ENCODE measurements around the gene AK2.
"Not testable (repeated sequence)": the region's sequence is repeated elsewhere in the genome, so short reads cannot be mapped to it uniquely, and the experiment has no call there.

AK2 gene

DNA sequence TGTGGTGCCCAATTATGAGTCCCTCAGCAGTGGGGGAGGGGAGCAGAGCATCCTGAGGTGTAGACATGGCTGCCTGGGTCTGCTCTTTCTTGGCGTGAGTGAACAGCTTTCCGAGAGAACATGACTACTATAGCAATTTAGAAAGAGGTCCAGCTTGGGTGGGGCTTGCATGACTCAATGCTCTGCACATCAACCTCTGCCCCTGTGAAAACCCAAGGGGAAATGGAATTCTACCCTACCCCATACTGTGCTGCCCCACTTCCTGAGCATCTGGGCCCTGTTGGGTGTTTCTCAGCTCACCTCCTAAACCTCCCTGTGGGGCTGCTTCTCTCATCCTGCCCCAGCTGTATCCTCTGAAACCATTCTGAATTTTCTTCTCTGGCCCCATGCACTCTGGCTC is 36.0 kb upstream of the AK2 start (continued):
- TF ChIP-seq, protein P1, sequence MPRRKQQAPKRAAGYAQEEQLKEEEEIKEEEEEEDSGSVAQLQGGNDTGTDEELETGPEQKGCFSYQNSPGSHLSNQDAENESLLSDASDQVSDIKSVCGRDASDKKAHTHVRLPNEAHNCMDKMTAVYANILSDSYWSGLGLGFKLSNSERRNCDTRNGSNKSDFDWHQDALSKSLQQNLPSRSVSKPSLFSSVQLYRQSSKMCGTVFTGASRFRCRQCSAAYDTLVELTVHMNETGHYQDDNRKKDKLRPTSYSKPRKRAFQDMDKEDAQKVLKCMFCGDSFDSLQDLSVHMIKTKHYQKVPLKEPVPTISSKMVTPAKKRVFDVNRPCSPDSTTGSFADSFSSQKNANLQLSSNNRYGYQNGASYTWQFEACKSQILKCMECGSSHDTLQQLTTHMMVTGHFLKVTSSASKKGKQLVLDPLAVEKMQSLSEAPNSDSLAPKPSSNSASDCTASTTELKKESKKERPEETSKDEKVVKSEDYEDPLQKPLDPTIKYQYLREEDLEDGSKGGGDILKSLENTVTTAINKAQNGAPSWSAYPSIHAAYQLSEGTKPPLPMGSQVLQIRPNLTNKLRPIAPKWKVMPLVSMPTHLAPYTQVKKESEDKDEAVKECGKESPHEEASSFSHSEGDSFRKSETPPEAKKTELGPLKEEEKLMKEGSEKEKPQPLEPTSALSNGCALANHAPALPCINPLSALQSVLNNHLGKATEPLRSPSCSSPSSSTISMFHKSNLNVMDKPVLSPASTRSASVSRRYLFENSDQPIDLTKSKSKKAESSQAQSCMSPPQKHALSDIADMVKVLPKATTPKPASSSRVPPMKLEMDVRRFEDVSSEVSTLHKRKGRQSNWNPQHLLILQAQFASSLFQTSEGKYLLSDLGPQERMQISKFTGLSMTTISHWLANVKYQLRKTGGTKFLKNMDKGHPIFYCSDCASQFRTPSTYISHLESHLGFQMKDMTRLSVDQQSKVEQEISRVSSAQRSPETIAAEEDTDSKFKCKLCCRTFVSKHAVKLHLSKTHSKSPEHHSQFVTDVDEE (CRISPR knock-in tag; IDR thresholded peaks at IDR 0.05) = no peak
- no peak for TF ChIP-seq ESRRG (CRISPR knock-in tag; IDR thresholded peaks at IDR 0.05)
- TF ChIP-seq TOX (CRISPR knock-in tag; IDR thresholded peaks at IDR 0.05; ENCODE audit: borderline replicate concordance) = no peak
- no peak for TF ChIP-seq ZNF565 (CRISPR knock-in tag; conservative IDR thresholded peaks at IDR 0.05; ENCODE audit: low read depth)
- TF ChIP-seq, protein P2, sequence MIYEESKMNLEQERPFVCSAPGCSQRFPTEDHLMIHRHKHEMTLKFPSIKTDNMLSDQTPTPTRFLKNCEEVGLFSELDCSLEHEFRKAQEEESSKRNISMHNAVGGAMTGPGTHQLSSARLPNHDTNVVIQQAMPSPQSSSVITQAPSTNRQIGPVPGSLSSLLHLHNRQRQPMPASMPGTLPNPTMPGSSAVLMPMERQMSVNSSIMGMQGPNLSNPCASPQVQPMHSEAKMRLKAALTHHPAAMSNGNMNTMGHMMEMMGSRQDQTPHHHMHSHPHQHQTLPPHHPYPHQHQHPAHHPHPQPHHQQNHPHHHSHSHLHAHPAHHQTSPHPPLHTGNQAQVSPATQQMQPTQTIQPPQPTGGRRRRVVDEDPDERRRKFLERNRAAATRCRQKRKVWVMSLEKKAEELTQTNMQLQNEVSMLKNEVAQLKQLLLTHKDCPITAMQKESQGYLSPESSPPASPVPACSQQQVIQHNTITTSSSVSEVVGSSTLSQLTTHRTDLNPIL (CRISPR knock-in tag; IDR thresholded peaks at IDR 0.05; ENCODE audit: low read depth) = no peak
- TF ChIP-seq ZFP3 (CRISPR knock-in tag; IDR thresholded peaks at IDR 0.05) = no peak

DNA sequence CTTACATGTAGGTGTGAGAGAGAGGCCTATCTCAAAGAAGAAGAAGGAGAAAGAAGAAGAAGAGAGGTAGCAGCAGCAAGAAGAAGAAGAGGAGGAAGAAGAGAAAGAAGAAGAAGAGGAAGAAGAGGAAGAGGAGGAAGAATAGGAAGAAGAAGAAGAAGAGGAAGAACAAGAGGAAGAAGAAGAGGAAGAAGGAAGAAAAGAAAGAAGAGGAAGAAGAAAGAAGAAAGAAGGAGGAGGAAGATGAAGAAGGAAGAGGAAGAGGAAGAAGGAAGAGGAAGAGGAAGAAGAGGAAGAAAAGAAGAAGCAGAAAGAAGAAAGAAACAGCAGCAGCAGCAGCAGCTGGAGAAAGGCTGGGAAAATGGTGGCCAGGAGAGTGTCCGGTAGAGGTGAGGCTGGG is 33.9 kb upstream of the AK2 start:
- TF ChIP-seq ESRRG (CRISPR knock-in tag; IDR thresholded peaks at IDR 0.05) (no peak), ZNF565 (CRISPR knock-in tag; conservative IDR thresholded peaks at IDR 0.05; ENCODE audit: low read depth) (no peak), OSR1 (CRISPR knock-in tag; IDR thresholded peaks at IDR 0.05) (no peak)
- ATAC-seq = no peak

DNA sequence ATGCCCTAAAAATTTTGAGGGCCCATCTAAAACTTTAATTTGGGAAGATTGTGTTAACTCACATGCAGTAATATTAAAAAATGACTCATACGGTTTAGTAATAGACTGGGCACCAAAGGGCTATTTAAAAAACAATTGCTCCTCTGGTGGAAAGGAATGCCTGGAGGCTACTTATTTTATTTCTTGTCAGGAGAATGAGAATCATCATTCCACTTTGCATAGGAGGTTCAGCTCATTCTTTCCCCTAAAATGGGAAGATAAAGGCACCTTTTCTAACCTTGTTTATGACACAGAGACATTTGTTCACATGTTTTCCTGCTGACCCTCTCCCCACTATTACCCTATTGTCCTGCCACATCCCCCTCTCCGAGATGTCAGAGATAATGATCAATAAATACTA is 31.4 kb upstream of the AK2 start:
- ATAC-seq = not testable (repeated sequence)

DNA sequence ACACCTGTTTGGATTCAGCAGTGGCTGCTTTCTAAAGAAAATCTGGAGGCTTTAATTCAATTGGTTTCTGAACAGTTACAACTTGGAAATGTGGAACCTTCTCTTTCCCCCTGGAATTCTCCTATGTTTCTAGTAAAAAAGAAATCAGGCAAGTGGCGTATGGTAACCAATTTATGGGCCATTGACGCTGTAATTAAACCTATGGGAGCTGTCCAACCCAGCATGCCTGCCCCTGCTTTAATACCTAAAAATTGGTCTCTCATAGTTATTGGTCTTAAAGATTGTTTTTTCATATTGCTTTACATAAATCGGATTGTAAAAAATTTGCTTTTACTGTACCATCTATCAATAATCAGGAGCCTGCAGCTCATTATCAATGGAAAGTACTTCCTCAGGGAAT is 29.8 kb upstream of the AK2 start:
- ATAC-seq = not testable (repeated sequence)

DNA sequence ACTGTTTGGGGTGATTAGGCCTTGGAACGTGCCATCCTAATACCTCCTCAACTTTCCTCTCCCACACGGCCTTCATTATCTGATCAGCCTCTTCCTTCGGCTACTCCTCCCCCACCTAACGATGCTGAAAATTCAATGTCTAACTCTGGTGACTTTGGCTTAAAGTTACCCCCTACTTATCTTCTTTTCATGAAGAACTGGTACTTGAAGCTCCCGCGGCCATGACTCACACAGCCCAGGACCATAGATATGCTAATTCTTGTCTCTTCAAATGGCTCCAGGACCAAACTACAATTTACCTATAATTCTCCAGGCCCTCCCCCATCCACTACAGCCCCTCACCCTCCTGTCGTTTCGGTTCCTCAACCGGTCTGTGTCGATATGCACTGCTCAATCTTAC is 28.6 kb upstream of the AK2 start:
- no peak for ATAC-seq

DNA sequence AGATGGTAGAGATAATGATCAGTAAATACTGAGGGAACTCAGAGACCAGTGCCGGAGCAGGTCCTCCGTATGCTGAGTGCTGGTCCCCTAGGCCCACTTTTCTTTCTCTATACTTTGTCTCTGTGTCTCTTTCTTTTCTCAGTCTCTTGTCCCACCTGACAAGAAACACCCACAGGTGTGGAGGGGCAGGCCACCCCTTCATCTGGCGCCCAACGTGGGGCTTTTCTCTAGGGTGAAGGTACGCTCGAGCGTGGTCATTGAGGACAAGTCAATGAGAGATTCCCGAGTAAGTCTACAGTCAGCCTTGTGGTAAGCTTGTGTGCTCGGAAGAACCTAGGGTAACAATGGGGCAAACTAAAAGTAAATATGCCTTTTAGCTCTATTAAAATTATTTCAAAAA is 27.6 kb upstream of the AK2 start:
- not testable (repeated sequence) for ATAC-seq

More for the DNA sequence above, 28.6 kb upstream of the AK2 start:
- TF ChIP-seq, protein P3, sequence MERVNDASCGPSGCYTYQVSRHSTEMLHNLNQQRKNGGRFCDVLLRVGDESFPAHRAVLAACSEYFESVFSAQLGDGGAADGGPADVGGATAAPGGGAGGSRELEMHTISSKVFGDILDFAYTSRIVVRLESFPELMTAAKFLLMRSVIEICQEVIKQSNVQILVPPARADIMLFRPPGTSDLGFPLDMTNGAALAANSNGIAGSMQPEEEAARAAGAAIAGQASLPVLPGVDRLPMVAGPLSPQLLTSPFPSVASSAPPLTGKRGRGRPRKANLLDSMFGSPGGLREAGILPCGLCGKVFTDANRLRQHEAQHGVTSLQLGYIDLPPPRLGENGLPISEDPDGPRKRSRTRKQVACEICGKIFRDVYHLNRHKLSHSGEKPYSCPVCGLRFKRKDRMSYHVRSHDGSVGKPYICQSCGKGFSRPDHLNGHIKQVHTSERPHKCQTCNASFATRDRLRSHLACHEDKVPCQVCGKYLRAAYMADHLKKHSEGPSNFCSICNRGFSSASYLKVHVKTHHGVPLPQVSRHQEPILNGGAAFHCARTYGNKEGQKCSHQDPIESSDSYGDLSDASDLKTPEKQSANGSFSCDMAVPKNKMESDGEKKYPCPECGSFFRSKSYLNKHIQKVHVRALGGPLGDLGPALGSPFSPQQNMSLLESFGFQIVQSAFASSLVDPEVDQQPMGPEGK (CRISPR knock-in tag; IDR thresholded peaks at IDR 0.05; ENCODE audit: borderline replicate concordance) = no peak
- TF ChIP-seq ZC3H10 (CRISPR knock-in tag; IDR thresholded peaks at IDR 0.05) = no peak

DNA sequence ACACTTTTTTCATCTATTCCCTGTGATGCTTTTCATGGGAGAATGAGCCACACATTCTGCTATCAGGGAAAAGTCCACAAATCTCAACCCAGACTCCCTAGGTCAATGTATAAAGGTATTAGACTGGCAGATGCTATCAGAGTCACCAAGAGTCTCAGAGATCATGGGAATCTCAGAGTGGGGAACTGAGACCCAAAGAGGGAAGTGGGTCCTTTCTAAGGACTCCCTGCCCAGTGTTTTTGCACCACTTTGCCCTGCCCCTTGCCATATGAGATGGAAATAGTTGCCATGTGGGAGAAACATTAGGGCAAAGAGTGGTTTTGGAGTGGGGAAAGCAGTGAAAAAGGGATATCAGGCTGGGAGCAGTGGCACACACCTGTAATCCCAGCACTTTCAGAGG is 25.2 kb upstream of the AK2 start:
- no peak for ATAC-seq
- TF ChIP-seq ZNF8 (CRISPR knock-in tag; IDR thresholded peaks at IDR 0.05) = no peak

DNA sequence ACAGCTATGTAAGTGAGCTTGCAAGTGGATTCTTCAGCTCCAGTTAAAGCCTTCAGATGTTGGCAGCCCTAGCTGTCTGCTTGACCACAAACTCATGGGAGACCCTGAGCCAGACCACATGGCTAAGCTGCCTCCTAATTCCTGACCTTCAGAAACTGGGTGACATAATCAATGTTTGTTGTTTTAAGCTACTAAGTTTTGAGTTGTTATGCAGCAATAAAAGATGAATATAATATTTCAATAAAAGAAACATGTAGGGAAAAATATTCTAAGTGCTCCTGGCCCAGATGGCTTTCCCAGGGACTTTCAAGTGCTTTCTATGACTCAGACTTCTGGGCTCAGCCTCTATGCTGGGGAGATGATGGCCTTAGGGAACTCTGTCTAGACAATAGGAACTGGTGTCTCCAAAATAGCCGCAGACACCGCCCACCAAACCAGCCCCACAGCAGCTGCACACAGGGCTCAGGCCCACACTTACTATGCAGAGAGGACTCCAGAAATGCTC is 23.9 kb upstream of the AK2 start:
- no peak; the same call in 2 of the 3 replicates for ATAC-seq
- no peak for TF ChIP-seq ARNTL (CRISPR knock-in tag; IDR thresholded peaks at IDR 0.05; ENCODE audit: borderline replicate concordance, low read depth)
- no peak for TF ChIP-seq ZFP3 (CRISPR knock-in tag; IDR thresholded peaks at IDR 0.05)
- TF ChIP-seq, protein P4, sequence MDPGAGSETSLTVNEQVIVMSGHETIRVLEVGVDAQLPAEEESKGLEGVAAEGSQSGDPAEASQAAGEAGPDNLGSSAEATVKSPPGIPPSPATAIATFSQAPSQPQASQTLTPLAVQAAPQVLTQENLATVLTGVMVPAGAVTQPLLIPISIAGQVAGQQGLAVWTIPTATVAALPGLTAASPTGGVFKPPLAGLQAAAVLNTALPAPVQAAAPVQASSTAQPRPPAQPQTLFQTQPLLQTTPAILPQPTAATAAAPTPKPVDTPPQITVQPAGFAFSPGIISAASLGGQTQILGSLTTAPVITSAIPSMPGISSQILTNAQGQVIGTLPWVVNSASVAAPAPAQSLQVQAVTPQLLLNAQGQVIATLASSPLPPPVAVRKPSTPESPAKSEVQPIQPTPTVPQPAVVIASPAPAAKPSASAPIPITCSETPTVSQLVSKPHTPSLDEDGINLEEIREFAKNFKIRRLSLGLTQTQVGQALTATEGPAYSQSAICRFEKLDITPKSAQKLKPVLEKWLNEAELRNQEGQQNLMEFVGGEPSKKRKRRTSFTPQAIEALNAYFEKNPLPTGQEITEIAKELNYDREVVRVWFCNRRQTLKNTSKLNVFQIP (CRISPR knock-in tag; IDR thresholded peaks at IDR 0.05; ENCODE audit: borderline replicate concordance, low read depth) = no peak
- no peak for TF ChIP-seq BACH2 (CRISPR knock-in tag; IDR thresholded peaks at IDR 0.05; ENCODE audit: borderline replicate concordance)
- no peak for TF ChIP-seq OSR1 (CRISPR knock-in tag; IDR thresholded peaks at IDR 0.05)
- TF ChIP-seq, protein P5, sequence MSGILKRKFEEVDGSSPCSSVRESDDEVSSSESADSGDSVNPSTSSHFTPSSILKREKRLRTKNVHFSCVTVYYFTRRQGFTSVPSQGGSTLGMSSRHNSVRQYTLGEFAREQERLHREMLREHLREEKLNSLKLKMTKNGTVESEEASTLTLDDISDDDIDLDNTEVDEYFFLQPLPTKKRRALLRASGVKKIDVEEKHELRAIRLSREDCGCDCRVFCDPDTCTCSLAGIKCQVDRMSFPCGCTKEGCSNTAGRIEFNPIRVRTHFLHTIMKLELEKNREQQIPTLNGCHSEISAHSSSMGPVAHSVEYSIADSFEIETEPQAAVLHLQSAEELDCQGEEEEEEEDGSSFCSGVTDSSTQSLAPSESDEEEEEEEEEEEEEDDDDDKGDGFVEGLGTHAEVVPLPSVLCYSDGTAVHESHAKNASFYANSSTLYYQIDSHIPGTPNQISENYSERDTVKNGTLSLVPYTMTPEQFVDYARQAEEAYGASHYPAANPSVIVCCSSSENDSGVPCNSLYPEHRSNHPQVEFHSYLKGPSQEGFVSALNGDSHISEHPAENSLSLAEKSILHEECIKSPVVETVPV (CRISPR knock-in tag; IDR thresholded peaks at IDR 0.05) = no peak
- TF ChIP-seq, protein P1 (CRISPR knock-in tag; IDR thresholded peaks at IDR 0.05) = no peak
- TF ChIP-seq GLIS3 (CRISPR knock-in tag; IDR thresholded peaks at IDR 0.05) = no peak
- no peak for TF ChIP-seq SNAI2 (CRISPR knock-in tag; IDR thresholded peaks at IDR 0.05)

Measured in SK-N-SH treated with all-trans-retinoic acid at 6 μM for 48 hours (cell line).